Gastrocnemius medialis (tissue), 4 donors: ENCODE data around the gene FGF14.

Source experiments
- POLR2A ChIP-seq, 2 donors: fragments of 450-650 bp; IDR thresholded peaks; one replicate each; pipeline ENCODE4 v1.6.1; 2017; ENCODE audit warnings: antibody characterized with exemption in 2 of 2, mild to moderate bottlenecking in 2 of 2, moderate library complexity in 2 of 2
- TF ChIP-seq, protein P1 (sequence below), 5 experiments: fragments of 450-650 bp in 3 of 5; fragments of 200-600 bp in 2 of 5; sonication (generic) in 2 of 5; IDR thresholded peaks in 4 of 5; conservative IDR thresholded peaks in 1 of 5; 1 replicate in 4 of 5; 2 replicates in 1 of 5; pipeline ENCODE4 v1.5.1; 2016 to 2019; ENCODE audit warnings: antibody characterized with exemption in 5 of 5, mild to moderate bottlenecking in 3 of 5, moderate library complexity in 3 of 5

DNA sequence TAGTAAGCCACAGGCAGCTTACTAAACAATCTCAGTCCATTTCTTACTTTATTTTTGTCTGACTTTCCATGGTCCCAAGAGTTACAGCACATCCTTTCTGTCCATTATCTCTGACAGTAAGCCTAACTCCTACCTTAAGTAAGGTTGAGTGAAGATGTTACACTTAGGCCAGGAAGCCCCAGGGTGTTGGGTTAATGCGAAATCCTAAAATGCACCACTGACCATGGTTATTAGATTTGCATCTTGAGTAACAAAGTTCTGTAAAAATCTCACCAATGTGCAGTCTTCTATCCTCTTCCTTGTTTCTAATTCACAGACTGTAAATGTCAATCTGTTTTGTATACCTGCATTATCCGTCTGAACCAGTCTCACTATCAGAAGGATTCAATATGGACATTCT, 462.5 kb downstream of the FGF14 start:
- TF ChIP-seq, protein P1, sequence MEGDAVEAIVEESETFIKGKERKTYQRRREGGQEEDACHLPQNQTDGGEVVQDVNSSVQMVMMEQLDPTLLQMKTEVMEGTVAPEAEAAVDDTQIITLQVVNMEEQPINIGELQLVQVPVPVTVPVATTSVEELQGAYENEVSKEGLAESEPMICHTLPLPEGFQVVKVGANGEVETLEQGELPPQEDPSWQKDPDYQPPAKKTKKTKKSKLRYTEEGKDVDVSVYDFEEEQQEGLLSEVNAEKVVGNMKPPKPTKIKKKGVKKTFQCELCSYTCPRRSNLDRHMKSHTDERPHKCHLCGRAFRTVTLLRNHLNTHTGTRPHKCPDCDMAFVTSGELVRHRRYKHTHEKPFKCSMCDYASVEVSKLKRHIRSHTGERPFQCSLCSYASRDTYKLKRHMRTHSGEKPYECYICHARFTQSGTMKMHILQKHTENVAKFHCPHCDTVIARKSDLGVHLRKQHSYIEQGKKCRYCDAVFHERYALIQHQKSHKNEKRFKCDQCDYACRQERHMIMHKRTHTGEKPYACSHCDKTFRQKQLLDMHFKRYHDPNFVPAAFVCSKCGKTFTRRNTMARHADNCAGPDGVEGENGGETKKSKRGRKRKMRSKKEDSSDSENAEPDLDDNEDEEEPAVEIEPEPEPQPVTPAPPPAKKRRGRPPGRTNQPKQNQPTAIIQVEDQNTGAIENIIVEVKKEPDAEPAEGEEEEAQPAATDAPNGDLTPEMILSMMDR (IDR thresholded peaks at IDR 0.05 in 4 of 5, conservative IDR thresholded peaks at IDR 0.05 in 1 of 5): no peak
- no peak for TF ChIP-seq POLR2A (IDR thresholded peaks at IDR 0.05)
